Stimulated activated CD4-positive, alpha-beta T cell treated with anti-CD3 and anti-CD28 coated beads, Interleukin-15, amount 100 ng/mL, for 1 hour (primary cell): ENCODE data around the gene DBF4.
"Not testable (repeated sequence)": the region's sequence is repeated elsewhere in the genome, so short reads cannot be mapped to it uniquely, and the experiment has no call there.

Experiments used
- DNase-seq, 2 donors: peaks; one replicate each; pipeline ENCODE4 v3.0.0-alpha.2; 2020; ENCODE audit warnings: low read depth in 1 of 2, low spot score in 1 of 2

Gene DBF4, protein sequence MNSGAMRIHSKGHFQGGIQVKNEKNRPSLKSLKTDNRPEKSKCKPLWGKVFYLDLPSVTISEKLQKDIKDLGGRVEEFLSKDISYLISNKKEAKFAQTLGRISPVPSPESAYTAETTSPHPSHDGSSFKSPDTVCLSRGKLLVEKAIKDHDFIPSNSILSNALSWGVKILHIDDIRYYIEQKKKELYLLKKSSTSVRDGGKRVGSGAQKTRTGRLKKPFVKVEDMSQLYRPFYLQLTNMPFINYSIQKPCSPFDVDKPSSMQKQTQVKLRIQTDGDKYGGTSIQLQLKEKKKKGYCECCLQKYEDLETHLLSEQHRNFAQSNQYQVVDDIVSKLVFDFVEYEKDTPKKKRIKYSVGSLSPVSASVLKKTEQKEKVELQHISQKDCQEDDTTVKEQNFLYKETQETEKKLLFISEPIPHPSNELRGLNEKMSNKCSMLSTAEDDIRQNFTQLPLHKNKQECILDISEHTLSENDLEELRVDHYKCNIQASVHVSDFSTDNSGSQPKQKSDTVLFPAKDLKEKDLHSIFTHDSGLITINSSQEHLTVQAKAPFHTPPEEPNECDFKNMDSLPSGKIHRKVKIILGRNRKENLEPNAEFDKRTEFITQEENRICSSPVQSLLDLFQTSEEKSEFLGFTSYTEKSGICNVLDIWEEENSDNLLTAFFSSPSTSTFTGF

DNA sequence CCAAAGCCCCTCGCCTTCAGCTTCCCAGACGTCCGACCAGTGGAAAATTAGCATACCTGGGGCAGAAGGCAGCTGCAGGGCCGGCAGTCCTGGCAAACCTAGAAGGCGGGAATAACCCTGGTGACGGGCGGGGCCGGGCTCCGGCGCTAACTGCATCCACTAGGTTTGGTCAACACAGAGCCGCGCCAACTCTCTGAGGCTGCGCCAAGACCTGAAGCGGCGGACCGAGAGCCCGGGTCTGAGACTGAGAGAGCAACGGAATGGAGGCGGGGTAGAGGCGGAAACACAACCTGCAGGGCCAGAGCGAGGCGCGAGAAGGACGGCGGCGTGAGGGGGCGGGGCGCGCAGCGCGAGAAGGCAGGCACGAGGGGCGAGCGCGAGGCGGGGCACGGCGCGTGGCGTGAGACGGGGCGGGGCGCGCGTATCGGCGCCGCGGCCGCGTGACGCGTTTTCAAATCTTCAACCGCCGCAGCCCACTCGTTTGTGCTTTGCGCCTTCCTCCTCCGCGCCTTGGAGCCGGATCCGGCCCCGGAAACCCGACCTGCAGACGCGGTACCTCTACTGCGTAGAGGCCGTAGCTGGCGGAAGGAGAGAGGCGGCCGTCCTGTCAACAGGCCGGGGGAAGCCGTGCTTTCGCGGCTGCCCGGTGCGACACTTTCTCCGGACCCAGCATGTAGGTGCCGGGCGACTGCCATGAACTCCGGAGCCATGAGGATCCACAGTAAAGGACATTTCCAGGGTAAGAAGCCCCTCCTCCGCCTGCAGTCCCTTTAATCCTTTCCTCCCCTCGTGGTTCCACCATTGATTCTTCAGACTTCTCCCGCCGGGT lies at the start of gene DBF4, which contains the start of gene SLC25A40:
TSS of gene DBF4 (plus strand) at position 454 of the 829 bp plus-strand sequence. CDS start at position 694, 240 bp downstream.
TSS of gene SLC25A40 (minus strand) at position 321 of the 829 bp plus-strand sequence. CDS start 17,633 bp downstream, outside the sequence.
- DNase-seq, result peak; percentile 87 to 92

- not testable (repeated sequence) for DNase-seq
These were observed 47.9 kb upstream of the DBF4 start for GRCh38 chr7:87828383-87828782.

- DNase-seq, result no peak
These were observed 45.2 kb upstream of the DBF4 start for GRCh38 chr7:87831097-87831496.

DNA sequence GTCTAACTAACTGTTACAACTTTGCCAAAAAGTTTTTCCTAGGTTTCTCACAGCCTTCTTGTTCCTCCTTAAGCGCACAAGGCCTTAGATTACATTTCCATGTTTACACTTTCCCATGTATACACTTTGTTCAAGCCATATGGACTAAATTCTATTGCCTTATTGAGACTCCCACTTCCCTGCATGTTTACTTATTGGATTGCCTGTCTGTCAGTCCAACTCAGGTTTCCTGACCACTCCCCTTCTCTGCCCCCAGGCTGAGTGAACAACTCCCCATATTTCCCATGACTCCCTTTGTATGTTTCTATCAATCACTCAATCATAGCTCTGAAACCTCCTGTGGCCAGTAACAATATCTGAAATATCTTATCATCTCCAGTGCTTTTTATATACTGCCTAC lies 43.2 kb upstream of the DBF4 start:
- no peak for DNase-seq

DNA sequence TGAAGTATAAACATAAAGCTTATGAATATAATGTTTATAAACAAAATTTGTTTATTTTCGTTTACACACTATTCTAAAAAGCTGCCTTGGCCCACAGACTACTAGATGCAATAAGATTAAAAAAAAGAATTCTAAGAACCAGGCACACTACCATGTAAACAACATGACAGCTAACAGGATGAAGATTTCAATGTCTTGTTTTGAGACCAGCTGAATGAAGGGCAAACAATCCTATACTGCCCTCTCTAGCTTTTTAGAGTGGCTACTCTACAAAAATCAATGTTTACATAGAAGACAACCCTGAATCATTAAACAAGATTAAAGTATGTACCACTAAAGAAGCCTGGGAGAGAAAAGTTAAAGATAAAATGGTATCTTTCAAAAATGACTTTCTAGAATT lies 38.7 kb upstream of the DBF4 start:
- no peak for DNase-seq

GRCh38 chr7:87850836-87851593 lies 25.3 kb upstream of the DBF4 start:
- no peak for DNase-seq

DNA sequence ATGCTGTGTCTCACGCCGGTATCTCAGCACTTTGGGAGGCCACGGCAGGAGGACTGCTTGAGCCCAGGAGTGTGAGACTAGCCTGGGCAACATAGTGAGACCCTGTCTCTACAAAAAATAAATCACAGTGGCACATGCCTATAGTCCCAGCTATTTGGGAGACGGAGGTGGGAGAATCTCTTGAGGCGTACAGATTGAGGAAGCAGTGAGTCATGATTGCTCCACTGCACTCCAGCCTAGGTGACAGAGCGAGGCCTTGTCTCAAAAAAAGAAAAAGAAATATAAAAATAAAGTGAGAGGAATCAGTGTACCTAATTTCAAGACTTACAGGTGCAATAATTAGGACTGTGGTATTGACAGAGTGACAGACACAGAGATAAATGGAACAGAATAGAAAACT lies 24.0 kb upstream of the DBF4 start:
- DNase-seq, result no peak

DNA sequence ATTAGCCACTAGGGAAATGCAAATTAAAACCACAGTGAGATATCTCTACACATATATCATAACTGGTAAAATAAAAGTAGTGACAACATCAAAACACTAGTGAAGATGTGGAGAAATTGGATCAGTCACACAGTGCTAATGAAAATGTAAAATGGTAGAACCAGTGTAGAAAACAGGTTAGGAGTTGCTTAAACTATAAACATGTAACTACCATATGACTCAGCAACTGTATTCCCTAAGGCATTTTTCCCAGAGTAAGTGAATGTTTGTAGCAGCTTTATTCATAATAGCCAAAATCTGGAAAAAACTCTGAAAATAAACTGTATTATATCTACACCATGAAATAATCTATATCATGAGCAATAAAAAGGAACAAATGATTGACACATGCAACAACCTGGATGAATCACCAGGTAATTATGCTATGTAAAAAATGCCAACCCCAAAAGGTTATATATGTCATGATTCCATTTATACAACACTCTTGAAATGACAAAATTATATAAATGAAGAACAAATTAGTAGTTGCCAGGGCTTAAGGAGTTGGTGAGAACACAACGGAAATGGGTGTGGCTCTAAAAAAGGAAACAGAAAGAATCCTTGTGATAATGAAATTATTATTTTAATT lies 22.9 kb upstream of the DBF4 start:
- DNase-seq, result no peak

DNA sequence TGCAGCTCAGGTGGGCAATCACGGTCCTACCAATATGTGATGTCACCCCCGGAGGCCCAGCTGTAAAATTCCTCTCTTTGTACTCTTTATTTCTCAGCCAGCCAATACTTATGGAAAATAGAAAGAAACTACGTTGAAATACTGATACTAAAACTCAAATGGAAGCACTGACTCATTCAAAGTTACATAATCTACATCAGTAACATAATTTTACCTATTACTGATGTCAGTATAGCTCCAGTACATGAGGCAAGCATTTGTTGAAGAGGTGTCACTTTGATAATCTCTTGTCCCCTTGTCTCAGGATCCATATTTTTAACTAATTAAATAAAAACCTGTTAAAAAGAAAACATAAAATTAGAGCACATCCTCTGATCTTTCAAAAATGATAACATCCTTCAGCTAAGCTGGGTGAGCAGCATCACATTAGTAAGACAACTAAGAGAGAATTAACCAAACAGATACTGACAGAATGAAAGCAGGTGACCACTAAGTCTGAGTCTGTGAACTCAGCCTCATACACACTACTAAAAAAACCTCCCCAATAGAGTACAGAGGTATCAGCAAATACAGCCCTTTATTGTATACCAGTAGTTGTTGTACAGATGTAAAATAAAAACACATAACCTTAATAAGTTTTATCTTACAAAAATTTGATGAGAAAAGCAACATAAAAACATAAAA lies 17.7 kb upstream of the DBF4 start:
- DNase-seq, result no peak

DNA sequence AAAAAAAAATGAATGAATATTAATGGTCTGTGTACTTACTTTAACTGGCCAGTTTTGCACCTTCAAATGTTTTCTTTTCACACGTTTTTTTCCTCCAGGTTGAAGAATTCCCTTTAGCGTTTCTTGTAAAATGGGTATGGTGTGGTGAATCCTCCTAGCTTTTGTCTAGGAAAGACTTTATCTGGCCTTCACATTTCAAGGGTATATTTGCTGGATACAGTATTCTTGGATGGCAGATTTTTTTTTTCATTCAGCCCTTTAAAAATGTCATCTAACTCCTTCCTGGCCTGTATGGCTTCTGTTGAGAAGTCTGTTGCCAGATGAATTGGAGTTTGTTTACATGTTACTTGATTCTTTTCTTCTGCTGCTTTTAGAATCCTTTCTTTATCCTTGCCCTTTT lies 10.2 kb upstream of the DBF4 start:
- no peak for DNase-seq

- not testable (repeated sequence) for DNase-seq
These were observed 9.8 kb upstream of the DBF4 start for GRCh38 chr7:87866533-87866932.

GRCh38 chr7:87870471-87870870 lies 5.8 kb upstream of the DBF4 start:
- no peak for DNase-seq

DNA sequence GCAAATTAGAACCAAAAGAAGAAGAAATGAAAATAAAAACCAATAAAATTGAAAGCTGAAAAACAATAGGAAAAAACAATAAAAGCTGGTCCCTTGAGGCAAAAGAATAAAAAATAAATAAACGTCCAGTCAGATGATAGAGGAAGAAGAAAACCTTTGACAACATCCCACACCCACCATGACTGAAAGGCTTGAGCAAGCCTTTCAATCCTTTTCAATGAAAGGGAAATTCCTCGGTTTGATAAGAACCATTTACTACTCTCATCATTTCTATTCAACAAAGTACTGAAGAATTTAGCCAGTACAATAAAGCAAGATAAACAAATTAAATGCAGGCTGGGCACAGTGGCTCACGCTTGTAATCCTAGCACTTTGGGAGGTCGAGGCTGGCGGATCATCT lies 3.9 kb upstream of the DBF4 start:
- no peak for DNase-seq

GRCh38 chr7:87873328-87873727 lies 3.0 kb upstream of the DBF4 start:
- not testable (repeated sequence) for DNase-seq

- no peak for DNase-seq
These were observed 2.2 kb upstream of the DBF4 start for GRCh38 chr7:87874066-87874465.

- no peak for DNase-seq
These were observed 898 bp upstream of the DBF4 start for GRCh38 chr7:87875151-87876039.

GRCh38 chr7:87876869-87877234 lies 559 bp downstream of the DBF4 start:
- peak; percentile 18 to 20 for DNase-seq

- no peak for DNase-seq
These were observed 1.2 kb downstream of the DBF4 start for GRCh38 chr7:87877366-87878040.
